Neural cell (in vitro differentiated cells): ENCODE data around the gene CCDC88C.

ENCODE experiments used
- CTCF ChIP-seq: fragments of 450-650 bp; IDR thresholded peaks from 2 replicates; pipeline ENCODE4 v1.5.1; 2014; ENCODE audit warnings: antibody characterized with exemption, mild to moderate bottlenecking, moderate library complexity; ENCODE audit not compliant: poor library complexity, severe bottlenecking
- EP300 ChIP-seq: fragments of 450-650 bp; conservative IDR thresholded peaks from 2 replicates; pipeline ENCODE4 v1.6.1; 2014; ENCODE audit warnings: antibody characterized with exemption, mild to moderate bottlenecking, moderate library complexity; ENCODE audit not compliant: poor library complexity, severe bottlenecking
- MXI1 ChIP-seq: fragments of 450-650 bp; conservative IDR thresholded peaks from 2 replicates; pipeline ENCODE4 v1.6.1; 2014; ENCODE audit warnings: antibody characterized with exemption, mild to moderate bottlenecking; ENCODE audit not compliant: poor library complexity, severe bottlenecking
- REST ChIP-seq: IDR thresholded peaks from 2 replicates; pipeline ENCODE4 v1.6.1; 2012; ENCODE audit warnings: borderline replicate concordance

GRCh38 chr14:91341334-91341733 lies 76.3 kb downstream of the CCDC88C start:
- no peak for TF ChIP-seq EP300
- no peak for TF ChIP-seq CTCF
- TF ChIP-seq MXI1, result no peak
- no peak for TF ChIP-seq REST
